Brain pericyte (primary cell): ENCODE measurements around the gene MRPS7.
"Not testable (repeated sequence)": the region's sequence is repeated elsewhere in the genome, so short reads cannot be mapped to it uniquely, and the experiment has no call there.

Experiments
- DNase-seq: peaks from one replicate; pipeline ENCODE4 v3.0.0-alpha.2; 2012; ENCODE audit warnings: low read depth, low spot score

MRPS7 gene

DNA sequence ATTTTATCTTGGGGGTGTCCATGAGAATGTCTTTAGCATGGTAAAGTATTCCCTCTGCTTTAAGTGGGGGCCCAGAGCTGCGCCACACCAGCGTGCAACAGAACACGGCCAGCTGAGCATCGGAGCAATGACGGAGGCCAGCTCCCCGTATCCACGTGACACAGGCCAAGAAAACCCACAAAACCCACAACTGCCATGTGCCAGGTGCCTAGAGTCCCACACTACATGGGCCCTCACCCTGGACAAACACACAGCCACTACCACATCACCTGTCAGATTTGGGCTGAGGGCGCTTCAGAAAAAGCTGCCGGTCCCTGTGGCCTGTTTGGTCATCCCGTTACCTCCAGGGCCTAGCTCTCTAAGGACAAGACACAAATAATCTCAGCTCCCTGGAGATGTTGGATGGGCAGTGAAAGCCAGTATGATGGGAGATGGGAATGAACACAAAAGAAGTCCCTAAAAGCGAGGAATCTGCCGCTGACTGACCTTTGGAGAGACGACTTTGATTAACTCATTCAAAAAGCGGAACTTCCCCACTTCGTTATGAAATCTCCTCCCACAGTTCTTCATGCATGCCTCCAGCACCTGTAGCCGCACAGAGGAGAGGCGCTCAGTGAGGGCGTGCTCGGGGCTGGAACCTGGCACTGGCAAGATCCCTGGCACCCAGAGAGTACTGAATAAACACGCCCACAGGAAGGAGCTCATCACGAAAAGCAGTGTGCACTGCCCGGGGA is 17.4 kb upstream of the MRPS7 start:
- no peak for DNase-seq

DNA sequence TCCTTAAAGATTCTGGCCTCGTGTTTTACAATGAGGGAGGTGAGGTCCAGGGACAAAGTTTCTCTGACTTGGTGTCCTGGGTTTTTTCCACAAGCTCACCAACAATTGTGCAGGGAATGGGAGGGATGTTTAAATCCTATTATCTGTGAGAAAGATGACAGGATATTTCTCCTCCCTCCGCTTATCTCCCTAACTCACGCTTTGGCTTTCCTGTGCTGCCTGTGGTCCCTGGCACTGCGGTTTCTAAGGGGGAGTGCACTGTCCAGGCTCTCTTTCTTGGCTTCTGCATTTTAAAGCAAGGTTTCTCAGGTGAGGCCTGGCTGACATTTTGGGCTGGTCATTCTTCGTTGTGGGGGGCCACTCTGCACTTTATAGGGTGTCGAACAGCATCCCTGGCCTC is 16.7 kb upstream of the MRPS7 start:
- no peak for DNase-seq

DNA sequence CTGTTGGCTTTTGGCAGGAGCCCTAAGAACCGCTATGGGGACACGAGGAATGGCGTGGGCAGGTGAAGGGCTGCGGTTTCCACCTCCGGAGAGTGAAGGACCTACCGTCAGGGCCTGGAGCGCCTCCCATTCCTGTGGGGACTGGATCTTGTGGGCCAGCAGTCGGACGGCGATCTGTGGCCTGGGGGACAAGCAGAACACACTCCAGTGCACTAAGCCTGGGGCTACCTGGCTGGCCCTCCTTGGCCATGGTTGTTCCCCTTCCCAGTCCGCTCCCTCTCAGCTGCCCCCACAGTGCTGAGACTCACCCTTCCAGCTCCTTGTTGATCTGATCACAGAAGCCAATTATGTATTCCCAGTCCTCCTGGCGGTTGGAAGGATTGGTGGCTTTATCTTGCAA is 15.3 kb upstream of the MRPS7 start:
- DNase-seq = no peak

DNA sequence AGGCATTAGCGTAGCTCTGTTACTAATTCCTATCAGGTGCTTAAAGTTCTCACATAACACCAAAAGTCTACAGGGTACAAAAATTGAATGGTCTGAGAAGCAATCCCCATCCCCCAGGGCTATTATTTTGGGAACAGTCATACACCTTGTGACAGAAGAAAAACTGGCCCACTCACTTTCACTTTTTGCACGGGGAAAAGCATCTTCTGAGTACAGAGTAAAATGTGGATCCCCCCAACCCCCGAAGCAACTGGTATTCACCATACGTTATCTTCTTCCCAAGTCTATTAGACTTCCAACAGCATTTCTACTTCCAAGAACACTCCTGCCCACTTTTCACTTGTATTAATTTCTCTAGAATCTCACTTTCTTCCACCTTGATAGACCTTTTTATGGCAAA is 12.1 kb upstream of the MRPS7 start:
- no peak for DNase-seq

DNA sequence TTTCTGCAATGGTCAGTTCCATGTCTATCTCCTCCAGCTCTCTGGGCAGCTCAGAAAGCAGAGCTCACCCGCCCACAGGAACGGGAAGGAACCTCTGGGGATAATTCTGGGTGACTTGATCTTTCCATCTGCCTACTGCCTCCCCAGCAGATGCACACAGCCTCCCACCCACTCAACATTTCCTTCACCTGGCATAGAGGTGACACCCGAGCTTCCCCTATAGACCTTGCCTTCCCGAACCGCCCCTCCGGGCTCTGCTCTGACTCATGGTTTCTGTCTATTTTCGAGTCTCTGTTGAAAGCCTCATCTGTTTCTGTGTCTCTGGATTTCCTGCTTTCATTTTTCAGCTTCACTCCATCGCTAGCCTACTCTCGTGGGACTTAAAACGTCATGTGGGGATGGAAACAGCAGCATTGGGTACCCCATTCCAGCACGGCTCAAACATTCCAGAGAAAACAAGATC is 11.6 kb upstream of the MRPS7 start:
- no peak for DNase-seq

DNA sequence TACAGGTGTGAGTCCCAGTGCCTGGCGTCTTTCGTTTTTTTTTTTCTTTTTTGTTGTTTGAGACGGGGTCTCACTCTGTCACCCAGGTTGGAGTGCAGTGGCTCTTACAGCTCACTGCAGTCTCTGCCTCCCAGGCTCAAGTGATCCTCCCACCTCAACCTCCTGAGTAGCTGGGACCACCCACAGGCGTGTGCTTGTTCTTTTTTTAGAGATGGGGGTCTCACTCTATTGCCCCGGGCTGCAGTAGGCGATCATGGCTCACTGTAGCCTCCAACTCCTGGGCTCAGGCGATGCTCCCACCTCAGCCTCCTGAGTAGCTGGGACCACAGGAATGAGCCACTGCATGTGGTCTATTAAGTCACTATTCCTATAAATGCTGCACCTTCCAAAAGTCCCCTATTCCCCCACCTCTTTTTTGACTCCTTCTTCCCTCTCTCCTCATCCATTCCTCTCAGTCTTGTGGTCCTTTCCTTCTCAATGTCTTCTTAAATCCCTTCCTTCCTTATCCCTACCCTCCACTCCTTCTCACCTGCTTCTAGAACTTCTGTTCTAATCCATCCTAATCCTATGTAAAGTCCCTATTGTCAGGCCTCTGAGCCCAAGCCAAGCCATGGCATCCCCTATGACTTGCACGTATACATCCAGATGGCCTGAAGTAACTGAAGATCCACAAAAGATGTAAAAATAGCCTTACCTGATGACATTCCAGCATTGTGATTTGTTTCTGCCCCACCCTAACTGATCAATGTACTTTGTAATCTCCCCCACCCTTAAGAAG is 9.5 kb upstream of the MRPS7 start:
- DNase-seq = no peak

DNA sequence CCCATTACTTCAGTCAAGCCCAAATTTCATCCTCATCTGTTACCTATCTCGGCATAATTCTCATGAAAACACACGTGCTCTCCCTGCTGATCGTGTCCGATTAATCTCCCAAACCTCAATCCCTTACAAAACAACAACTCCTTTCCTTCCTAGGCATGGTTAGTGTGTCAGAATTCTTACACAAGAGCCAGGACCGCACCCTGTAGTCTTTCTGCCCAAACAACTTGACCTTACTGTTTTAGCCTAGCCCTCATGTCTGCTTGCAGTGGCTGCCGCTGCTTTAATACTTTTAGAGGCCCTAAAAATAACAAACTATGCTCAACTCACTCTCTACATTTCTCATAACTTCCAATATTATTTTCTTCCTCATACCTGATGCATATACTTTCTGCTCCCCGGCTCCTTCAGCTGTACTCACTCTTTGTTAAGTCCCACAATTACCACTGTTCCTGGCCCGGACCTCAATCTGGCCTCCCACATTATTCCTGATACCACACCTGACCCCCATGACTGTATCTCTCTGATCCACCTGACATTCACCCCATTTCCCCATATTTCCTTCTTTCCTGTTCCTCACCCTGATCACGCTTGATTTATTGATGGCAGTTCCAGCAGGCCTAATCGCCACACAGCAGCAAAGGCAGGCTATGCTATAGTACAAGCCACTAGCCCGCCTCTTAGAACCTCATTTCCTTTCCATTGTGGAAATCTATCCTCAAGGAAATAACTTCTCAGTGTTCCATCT is 5.6 kb upstream of the MRPS7 start:
- DNase-seq = not testable (repeated sequence)

DNA sequence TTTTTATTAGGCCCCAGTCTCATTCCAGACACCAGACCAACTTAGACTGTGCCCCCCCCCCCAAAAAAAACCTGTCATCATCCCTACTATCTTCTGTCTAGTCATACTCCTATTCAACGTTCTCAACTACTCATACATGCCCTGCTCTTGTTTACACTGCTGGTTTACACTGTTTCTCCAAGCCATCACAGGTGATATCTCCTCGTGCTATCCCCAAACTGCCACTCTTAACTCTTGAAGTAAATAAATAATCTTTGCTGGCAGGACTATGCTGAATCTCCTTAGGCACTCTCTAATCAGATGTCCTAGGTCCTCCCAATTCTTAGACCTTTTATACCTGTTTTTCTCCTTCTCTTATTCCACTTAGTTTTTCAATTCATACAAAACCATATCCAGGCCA is 4.5 kb upstream of the MRPS7 start:
- DNase-seq = not testable (repeated sequence)

DNA sequence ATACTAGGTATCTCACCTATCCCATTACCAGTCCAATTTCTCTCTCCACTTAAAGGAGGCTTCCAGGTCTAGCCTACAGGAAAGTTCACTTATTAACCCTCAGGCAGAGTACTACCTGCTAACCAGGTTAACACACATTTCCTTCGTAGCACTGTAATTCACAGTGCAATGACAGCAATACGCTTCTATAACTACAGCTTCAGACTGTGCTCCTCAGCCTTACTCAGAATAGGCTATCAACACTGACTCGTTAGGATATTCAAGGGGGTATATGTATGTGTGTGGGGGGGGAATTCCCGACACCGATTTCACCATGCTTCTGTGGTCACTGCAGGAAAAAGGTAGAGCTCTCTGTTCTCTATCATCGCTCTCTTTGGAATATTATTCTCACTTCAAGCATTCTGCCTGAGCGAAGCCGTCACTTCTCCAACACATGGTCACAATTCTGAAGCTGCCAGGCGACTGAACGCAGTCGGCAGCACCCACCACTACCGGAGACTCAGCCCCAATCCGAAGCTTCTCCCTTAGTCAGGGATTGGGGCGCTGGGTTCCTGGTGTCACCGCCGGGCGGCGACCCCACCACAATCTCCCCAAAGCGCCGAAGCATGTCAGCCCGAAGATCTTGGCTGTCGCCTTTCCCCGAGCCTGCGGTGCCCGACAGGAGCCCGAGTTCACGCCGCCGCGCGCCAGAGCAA is 891 bp upstream of the MRPS7 start:
- DNase-seq = no peak

DNA sequence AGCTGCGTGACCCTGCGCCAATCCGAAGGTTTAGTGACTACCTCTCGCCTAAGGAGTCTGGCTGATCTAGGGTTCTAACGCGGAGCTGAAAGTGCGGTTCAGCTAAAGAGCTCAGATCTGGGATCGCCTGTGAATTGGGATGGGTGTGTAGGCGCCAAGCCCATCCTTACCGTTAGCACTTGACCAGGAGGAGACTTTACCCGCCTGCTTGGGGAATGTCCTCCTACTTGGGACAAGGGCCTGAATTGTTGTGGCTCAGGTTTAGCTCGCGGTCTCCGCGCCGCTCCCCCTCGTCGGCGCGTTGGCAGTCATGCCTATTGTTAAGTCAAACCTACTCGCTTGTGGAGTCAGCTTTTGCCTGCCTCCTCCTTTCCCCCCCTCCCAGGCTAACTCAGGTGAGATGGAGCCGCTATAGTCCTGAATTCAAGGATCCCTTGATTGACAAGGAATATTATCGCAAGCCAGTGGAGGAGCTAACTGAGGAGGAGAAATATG is 480 bp downstream of the MRPS7 start:
- peak; percentile 32 for DNase-seq

DNA sequence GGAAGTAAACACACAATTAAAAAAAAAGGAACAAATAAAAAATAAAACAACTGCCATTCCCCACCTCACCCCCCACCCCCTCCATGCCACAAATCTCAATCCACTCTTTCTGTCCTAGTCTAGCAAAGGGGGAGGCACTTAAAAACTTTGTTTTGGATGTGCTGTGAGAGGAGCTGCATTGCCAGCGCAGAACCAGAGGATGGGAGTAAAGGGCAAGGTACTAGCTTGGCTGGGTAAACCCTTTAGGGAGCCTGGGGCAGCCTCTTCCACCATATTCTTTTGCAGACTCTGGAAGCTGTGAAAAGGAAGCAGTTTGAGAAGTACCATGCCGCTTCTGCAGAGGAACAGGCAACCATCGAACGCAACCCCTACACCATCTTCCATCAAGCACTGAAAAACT is 1.4 kb downstream of the MRPS7 start:
- DNase-seq = no peak

DNA sequence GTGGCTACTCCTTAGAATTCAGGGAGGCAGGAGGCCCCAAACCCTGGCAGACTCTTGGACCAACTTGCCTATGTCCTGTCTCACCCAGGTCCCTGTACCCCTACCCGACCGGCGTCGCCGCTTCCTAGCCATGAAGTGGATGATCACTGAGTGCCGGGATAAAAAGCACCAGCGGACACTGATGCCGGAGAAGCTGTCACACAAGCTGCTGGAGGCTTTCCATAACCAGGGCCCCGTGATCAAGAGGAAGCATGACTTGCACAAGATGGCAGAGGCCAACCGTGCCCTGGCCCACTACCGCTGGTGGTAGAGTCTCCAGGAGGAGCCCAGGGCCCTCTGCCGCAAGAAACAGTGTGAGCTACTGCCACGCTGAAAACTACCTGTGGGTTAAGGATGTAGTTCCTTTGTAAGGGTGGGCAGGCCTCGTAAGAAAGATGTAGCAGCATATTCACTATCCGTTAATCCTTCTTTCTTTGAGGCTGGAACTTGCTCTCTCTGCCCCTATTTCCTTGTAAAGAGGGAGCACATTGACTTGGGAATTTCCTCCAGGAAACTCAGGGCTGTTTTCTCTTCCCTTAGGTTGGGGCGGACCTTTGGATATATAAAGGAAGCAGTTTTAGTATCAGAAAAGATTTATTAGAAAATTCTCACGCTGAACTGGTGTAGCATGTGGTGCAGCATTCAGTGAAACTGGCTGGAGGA is 4.1 kb downstream of the MRPS7 start:
- no peak for DNase-seq

DNA sequence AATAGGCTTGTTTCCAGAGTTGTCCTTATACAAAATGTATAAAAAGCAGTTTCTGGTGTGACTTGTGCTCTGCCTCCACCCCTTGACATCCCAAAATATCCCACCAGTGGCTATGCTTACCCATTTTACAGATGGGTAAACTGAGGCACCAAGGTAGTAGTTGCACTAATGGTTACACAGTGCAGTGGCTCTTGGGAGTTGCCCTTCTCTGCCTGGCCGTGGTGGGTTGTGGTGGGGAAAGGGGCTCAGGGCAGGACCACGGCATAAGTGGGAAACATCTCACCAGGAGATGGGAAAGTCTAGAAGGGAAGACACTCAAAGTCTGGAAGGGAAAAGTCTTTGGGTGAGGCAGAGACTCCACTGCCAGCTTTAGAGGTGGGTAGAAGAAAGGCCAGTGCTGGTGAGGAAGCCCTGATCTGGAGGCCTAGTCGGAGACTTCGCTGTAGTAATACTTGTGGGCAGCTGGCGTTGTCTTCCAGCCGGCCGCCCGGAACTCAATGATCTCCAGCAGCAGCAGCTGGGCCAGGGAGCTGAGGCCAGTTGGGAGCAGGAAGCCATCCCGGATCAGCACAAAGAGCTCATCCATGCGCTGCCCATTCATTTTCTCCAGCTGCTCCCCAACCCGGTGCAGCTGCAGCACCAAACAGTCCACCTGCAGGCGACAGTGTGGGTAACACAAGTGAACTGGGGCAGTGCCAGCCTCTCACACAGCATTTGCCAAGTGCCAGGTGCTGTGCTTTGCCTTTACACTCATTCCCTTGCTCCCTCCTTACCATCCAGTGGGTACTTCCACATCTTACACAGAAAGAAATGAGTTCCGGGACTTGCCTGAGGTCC is 4.9 kb downstream of the MRPS7 start:
- DNase-seq = no peak

DNA sequence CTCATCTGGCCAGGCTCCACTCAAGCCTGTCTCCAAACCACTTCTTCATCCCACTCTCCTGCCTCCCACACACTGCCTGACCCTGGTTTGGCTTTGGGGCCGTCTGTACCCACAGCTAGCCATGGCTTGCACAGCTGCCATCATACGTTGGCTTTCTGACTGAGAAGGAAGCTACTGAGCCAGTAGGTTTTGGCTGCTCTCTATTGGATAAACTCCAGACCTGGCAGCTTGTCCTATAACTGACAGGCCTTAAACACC is 5.4 kb downstream of the MRPS7 start:
- no peak for DNase-seq

DNA sequence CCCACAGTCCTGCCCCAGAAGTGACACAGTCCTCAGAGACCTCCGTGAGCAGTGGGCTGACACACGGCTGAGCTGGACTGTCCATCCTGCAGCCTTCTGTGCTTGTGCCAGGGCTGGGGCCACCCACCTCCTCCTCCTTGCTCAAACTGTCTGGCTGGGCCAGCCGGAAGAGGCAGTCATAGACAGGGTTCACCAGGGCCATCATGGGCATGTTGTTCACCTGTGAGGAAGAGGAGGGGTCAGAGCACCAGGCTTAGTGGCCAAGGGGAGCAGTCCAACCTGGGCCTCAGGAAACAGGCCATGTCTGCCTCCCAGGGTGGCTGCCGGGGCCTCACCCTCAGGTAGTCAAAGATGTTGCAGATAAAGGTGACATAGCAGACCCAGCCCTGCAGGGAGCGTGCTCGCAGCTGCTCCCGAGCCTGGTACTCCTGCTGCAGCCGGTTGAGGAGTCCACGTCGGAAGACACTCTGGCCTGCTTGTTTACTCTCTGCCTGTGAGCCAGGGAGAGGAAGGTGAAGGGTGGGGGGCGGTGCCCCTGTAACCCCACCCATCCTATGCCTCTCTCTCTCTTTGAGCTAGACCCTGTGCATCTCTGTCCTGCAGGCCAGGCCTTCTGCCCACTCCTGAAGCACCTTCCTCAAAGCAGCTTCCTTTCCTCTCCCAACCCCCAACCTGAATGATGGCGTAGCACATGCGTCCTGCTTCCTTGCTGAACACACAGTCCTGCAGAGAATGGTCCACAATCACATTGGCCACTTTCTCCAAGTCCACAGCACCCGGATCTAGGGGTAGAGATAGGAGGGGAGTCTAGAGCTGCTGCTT is 5.9 kb downstream of the MRPS7 start:
- no peak for DNase-seq

DNA sequence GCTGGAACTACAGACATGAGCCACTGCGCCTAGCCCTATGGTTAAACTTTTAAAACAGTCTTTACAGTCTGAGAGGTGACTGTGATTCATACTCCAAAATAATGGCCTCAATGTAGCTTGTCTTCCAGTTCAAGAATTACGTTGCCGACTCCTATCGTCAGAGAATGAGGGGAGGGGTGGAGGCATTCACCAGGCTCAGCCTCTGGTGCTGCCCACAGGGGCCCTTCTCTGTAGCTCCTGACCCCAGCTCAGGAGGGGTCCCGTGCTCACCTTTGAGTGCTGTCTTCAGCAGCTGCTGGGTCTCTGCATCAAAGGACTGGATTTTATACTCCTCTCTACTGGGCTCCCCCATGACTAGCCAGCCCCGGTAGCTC is 8.2 kb downstream of the MRPS7 start:
- no peak for DNase-seq

DNA sequence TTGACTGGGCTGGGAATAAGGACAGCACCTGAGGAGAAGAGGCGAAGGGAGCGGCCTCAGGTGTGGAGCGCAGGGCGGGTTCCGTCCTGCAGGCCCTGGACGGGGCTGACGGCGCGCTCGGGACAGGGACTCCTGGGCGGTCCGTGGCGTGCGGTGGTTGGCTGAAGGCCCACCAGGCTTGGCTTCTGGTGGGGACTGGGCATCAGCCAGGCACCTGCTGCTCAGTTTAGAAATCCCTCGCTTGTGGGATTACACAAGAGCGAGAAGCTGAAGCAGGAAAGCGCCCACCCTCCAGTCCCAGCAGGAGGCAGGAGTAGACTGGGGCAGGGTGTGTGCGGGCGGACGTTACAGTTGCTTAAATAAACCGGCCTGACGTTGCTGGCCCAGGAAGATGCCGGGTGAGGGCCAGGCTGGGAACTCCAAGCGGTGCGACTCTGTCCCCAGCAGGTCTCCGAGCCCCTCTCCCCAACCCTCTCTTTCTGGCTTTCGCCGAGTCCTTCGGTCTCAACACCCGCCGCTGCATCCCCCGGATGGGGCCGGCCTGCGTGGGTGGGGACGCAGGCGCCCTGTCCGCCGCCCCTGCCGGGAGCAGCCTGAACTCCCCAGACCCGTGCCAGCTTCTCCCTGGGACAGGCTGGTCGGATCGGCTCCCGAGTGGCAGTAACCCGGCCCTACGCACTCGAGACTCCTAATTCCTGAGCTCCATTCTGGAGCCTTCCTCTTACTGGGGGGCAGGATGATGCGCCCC is 8.7 kb downstream of the MRPS7 start:
- DNase-seq = no peak

DNA sequence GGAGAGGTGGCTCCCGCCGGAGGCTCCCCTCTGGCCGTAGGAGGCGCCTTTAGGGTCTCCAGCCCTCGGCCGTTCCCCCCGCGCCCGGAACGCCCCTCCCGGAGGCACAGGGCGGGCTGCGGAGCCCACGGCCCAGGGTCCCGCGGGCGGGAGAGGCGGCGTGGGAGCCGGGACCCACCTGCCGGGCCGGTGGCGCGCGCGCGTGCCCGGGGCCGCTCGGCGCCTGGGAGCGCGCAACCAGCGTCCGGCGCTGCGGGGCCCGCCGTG is 9.2 kb downstream of the MRPS7 start, which contains the start of gene MIF4GD:
Gene MIF4GD (minus strand): TSS at position 266 of the 267 bp plus-strand sequence. CDS start 1,036 bp downstream, outside the sequence.
- no peak for DNase-seq
